B cell (primary cell): ENCODE data around the gene PTPRN2. TPM values are rescaled to one million over a fixed set of nuclear protein-coding genes. Genes with fewer than 3 reads are reported as not detected.

ENCODE experiments used
- ATAC-seq: fragments of 200-7000 bp; cut with Tn5 transposase; one replicate; pipeline ENCODE4 v1.10.0; 2021; ENCODE audit warnings: low read depth, mild to moderate bottlenecking, moderate number of reproducible peaks, moderate library complexity
- CTCF ChIA-PET: fragments of 350-600 bp; sonication (Branson Sonifier 250); formaldehyde crosslinking; loops from one replicate; lab custom pipeline; 2021; ENCODE audit warnings: antibody characterized with exemption, inconsistent platforms; lab: Charles Lee
- POLR2A ChIA-PET: fragments of 350-600 bp; sonication (Branson Sonifier 250); formaldehyde crosslinking; loops from one replicate; lab custom pipeline; 2021; ENCODE audit warnings: antibody characterized with exemption; lab: Charles Lee
- DNase-seq: peaks from one replicate; pipeline ENCODE4 v3.0.0; 2013
- H2AFZ ChIP-seq: 2 replicates; pipeline ENCODE4 v1.6.1; 2012; ENCODE audit warnings: mild to moderate bottlenecking, low read depth, low read length; ENCODE audit not compliant: insufficient read depth, poor library complexity, severe bottlenecking
- H3K27ac ChIP-seq, 2 donors: 1 replicate in 1 of 2; 2 replicates in 1 of 2; pipeline ENCODE4 v1.5.1; 2012 to 2013; ENCODE audit warnings: low read length in 2 of 2, mild to moderate bottlenecking in 2 of 2, moderate library complexity in 1 of 2
- H3K27me3 ChIP-seq, 4 experiments: fragments of 200-600 bp in 1 of 4; sonication (generic) in 1 of 4; replicated peaks in 1 of 4; 1 replicate in 2 of 4; 2 replicates in 2 of 4; pipeline versions ENCODE4 v1.6.1 to v1.7.0; 2013 to 2016; ENCODE audit warnings: low read length in 3 of 4, mild to moderate bottlenecking in 2 of 4, mixed read lengths in 1 of 4, moderate library complexity in 1 of 4; ENCODE audit not compliant: insufficient read depth in 4 of 4, control insufficient read depth in 3 of 4; ENCODE audit errors: control extremely low read depth in 1 of 4
- H3K36me3 ChIP-seq, 2 experiments: replicated peaks in 1 of 2; 1 replicate in 1 of 2; 2 replicates in 1 of 2; pipeline versions ENCODE4 v1.6.1 to v1.7.1; 2013; ENCODE audit warnings: low read length in 1 of 2; ENCODE audit not compliant: insufficient read depth in 2 of 2, control insufficient read depth in 1 of 2; ENCODE audit errors: control extremely low read depth in 1 of 2, extremely low read depth in 1 of 2
- H3K4me1 ChIP-seq, 2 donors: fragments of 200-600 bp in 1 of 2; sonication (generic) in 1 of 2; 1 replicate in 1 of 2; 2 replicates in 1 of 2; pipeline versions ENCODE4 v1.5.1 to v1.6.1; 2013 to 2017; ENCODE audit warnings: low read length in 2 of 2; ENCODE audit not compliant: control insufficient read depth in 2 of 2, insufficient read depth in 2 of 2
- H3K4me2 ChIP-seq: replicated peaks from 2 replicates; pipeline ENCODE3; 2012; ENCODE audit warnings: mild to moderate bottlenecking, low read depth, low read length; ENCODE audit not compliant: poor library complexity, severe bottlenecking
- H3K4me3 ChIP-seq, 5 experiments: fragments of 200-600 bp in 1 of 5; sonication (generic) in 1 of 5; 1 replicate in 3 of 5; 2 replicates in 2 of 5; pipeline versions ENCODE4 v1.5.1 to v1.7.0; 2011 to 2016; ENCODE audit warnings: low read length in 4 of 5, mild to moderate bottlenecking in 4 of 5, low read depth in 2 of 5, control low read depth in 1 of 5, moderate library complexity in 1 of 5; ENCODE audit not compliant: insufficient read depth in 1 of 5; ENCODE audit errors: control extremely low read depth in 1 of 5, extremely low read depth in 1 of 5
- H3K79me2 ChIP-seq: fragments of 200-600 bp; sonication (generic); one replicate; pipeline ENCODE4 v1.6.0; 2016; ENCODE audit warnings: low read length; ENCODE audit not compliant: control insufficient read depth, insufficient read depth
- H3K9ac ChIP-seq: fragments of 200-600 bp; sonication (generic); 2 replicates; pipeline ENCODE4 v1.6.1; 2017; ENCODE audit warnings: mild to moderate bottlenecking, low read length, moderate library complexity
- H3K9me3 ChIP-seq, 3 donors: one replicate each; pipeline versions ENCODE4 v1.6.1 to v1.7.1; 2013; ENCODE audit warnings: low read length in 2 of 3; ENCODE audit not compliant: control insufficient read depth in 2 of 3, insufficient read depth in 1 of 3; ENCODE audit errors: control extremely low read depth in 1 of 3
- H4K20me1 ChIP-seq: 2 replicates; pipeline ENCODE4 v1.6.0; 2012; ENCODE audit warnings: mild to moderate bottlenecking, low read length; ENCODE audit not compliant: insufficient read depth, control insufficient read depth, poor library complexity, severe bottlenecking
- H3K27ac Mint-ChIP-seq: one replicate; pipeline ENCODE4 v1.8.0; 2021; ENCODE audit warnings: mixed read lengths
- H3K27me3 Mint-ChIP-seq: one replicate; pipeline ENCODE4 v1.8.0; 2021; ENCODE audit warnings: mixed read lengths
- H3K4me1 Mint-ChIP-seq: one replicate; pipeline ENCODE4 v1.8.0; 2021; ENCODE audit warnings: mixed read lengths
- H3K4me3 Mint-ChIP-seq: one replicate; pipeline ENCODE4 v1.8.0; 2021; ENCODE audit warnings: mixed read lengths
- H3K9me3 Mint-ChIP-seq: one replicate; pipeline ENCODE4 v1.8.0; 2022; ENCODE audit warnings: mixed read lengths; ENCODE audit not compliant: insufficient read depth
- CTCF ChIP-seq: fragments of 200-600 bp; IDR thresholded peaks from one replicate; pipeline ENCODE4 v1.8.0; 2022; ENCODE audit warnings: antibody characterized with exemption, mild to moderate bottlenecking
- EZH2 ChIP-seq: IDR thresholded peaks from 2 replicates; pipeline ENCODE4 v1.6.1; 2012; ENCODE audit warnings: borderline replicate concordance, low read depth, mild to moderate bottlenecking, moderate library complexity, low read length; ENCODE audit not compliant: insufficient read depth, poor library complexity, severe bottlenecking
- WGBS: methylation state at CpG from one replicate; pipeline ENCODE4 v1.1.5; 2013; ENCODE audit warnings: missing lambda C conversion rate; ENCODE audit not compliant: insufficient coverage; 5-methylcytosine and 5-hydroxymethylcytosine counted together
- intact Hi-C: fragments of 100-400 bp; cut with micrococcal nuclease; formaldehyde crosslinking; loops from one replicate; pipeline ENCODE4 v1.10.0; 2022
- polyA plus RNA-seq: library from polyadenylated mRNA; depleted of rRNA; stranded (reverse); fragments of >200 nt; gene quantifications from 2 replicates; pipeline ENCODE4 v1.2.3, GENCODE V29; 2012
- total RNA-seq, 2 donors: library from RNA; stranded (reverse); fragments of 120-200 nt in 1 of 2; gene quantifications; 1 replicate in 1 of 2; 2 replicates in 1 of 2; pipeline versions ENCODE4 v1.2.3 to v1.2.4, GENCODE V29; 2013 to 2022

Gene PTPRN2
- total and polyA plus RNA-seq, 2 donors (not counting 1 experiment from before 2014, with no cell fraction given) = 2.0 to 5.0 TPM

GRCh38 chr7:157560710-157561522, 1026.7 kb downstream of the PTPRN2 start:
- H3K9me3 ChIP-seq = peaks cover 0 to 24% (median 0%) of the 10 kb centered on the region in 3 donors
- intact Hi-C loops = no loop called here
- no peak overlapping the region for H3K9ac ChIP-seq
- no peaks in the 10 kb centered on the region for H3K4me1 ChIP-seq
- H3K4me3 Mint-ChIP-seq = no peak overlapping the region
- POLR2A ChIA-PET = no interaction called here
- no peaks in the 10 kb centered on the region for H3K27me3 ChIP-seq
- H3K4me3 ChIP-seq = no peak overlapping the region
- peaks cover 4% of the 10 kb centered on the region for H4K20me1 ChIP-seq
- WGBS = 95% methylated on average over 29 of the region's 29 CpGs
- H3K4me2 ChIP-seq = no peak overlapping the region
- DNase-seq (no peak), ATAC-seq (no peak)
- H3K4me1 Mint-ChIP-seq = peaks cover 6% of the 10 kb centered on the region
- no peak for TF ChIP-seq EZH2
- TF ChIP-seq CTCF = no peak
- H3K79me2 ChIP-seq = peaks cover 12% of the 10 kb centered on the region
- no peak overlapping the region for H2AFZ ChIP-seq
- H3K9me3 Mint-ChIP-seq = no peaks in the 10 kb centered on the region
- no peaks in the 10 kb centered on the region for H3K27me3 Mint-ChIP-seq
- no peak overlapping the region for H3K27ac Mint-ChIP-seq
- CTCF ChIA-PET = no interaction called here
- no peak overlapping the region for H3K27ac ChIP-seq
- no peaks in the 10 kb centered on the region for H3K36me3 ChIP-seq

GRCh38 chr7:157560258-157560654, 1027.4 kb downstream of the PTPRN2 start:
- Histone ChIP-seq H3K27ac (no peak overlapping the region), H3K36me3 (no peaks in the 10 kb centered on the region), H4K20me1 (peaks cover 4% of the 10 kb centered on the region), H3K4me1 (no peaks in the 10 kb centered on the region), H2AFZ (no peak overlapping the region), H3K9ac (no peak overlapping the region), H3K4me3 (no peak overlapping the region), H3K27me3 (no peaks in the 10 kb centered on the region), H3K9me3 (peaks cover 0 to 26% (median 0%) of the 10 kb centered on the region in 3 donors), H3K4me2 (no peak overlapping the region), H3K79me2 (peaks cover 9% of the 10 kb centered on the region)
- CTCF ChIA-PET = no interaction called here
- ATAC-seq (no peak), DNase-seq (no peak)
- H3K4me1 Mint-ChIP-seq = peaks cover 6% of the 10 kb centered on the region
- intact Hi-C loops = no loop called here
- no peak overlapping the region for H3K27ac Mint-ChIP-seq
- H3K9me3 Mint-ChIP-seq = no peaks in the 10 kb centered on the region
- WGBS = 93% methylated on average over 20 of the region's 20 CpGs
- TF ChIP-seq CTCF (no peak), EZH2 (no peak)
- POLR2A ChIA-PET = no interaction called here
- H3K27me3 Mint-ChIP-seq = no peaks in the 10 kb centered on the region
- no peak overlapping the region for H3K4me3 Mint-ChIP-seq
